Measurements from ENCODE around the gene NEGR1. TPM values are rescaled to one million over a fixed set of nuclear protein-coding genes. Genes with fewer than 3 reads are reported as not detected.

Gene NEGR1
- total RNA-seq, 2 experiments from 2014 or later, result not detected

DNA sequence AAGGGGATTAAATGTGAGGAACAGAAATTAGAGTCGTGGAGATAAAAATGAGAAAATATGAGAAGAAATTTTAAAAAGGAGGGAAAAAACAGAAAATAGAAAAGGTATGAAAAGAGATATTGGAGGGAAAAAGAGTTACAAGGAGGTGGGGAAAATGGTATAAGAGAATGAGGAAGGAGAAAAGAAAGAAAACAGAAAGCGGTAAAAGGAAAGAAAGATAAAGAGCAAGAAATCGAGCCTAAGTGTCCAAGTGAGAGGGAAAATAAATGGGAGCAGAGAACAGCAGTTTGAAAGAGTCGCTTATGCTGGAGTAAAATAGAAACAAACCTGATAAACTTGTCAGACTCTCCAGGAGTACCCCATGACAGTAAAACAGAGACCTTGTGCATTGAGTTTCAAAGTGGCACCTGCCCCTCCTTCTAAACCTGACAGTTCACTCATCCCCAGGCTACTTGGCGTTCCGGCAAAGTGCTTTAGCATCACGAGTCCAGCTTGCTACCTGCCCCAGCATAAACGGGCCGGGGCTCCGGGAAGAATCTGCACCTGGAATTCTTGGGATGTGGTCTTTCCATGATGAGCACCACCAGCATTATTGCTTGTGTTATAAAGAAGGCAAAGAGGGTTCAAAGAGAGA, 585 bp downstream of the NEGR1 start:
- Histone ChIP-seq H3K9me2 (ENCODE audit: insufficient read depth, low read length) (no peaks in the 10 kb centered on the region), H2AFZ (ENCODE audit: low read length) (no peak overlapping the region), H3K9me3 (ENCODE audit: low read length) (no peaks in the 10 kb centered on the region), H3K4me1 (ENCODE audit: insufficient read depth, low read length, poor library complexity, severe bottlenecking) (no peaks in the 10 kb centered on the region), H4K20me1 (ENCODE audit: insufficient read depth, low read length) (no peaks in the 10 kb centered on the region), H3K4me3 (ENCODE audit: low read depth, low read length, poor library complexity, severe bottlenecking) (no peak overlapping the region), H3K27ac (ENCODE audit: low read depth, low read length, poor library complexity, severe bottlenecking) (no peak overlapping the region), H3K4me2 (ENCODE audit: low read length) (no peak overlapping the region), H3K79me2 (ENCODE audit: insufficient read depth, low read depth, low read length) (no peaks in the 10 kb centered on the region), H3K36me3 (ENCODE audit: insufficient read depth, low read length) (no peaks in the 10 kb centered on the region)
- TF ChIP-seq CTCF (conservative IDR thresholded peaks at IDR 0.05; ENCODE audit: low read length), result no peak
- TF ChIP-seq EZH2phosphoT487 (IDR thresholded peaks at IDR 0.05; ENCODE audit: borderline replicate concordance, low read depth, low read length), result no peak
- ChIA-PET POLR2A (no interaction called here), CTCF (ENCODE audit: unreplicated experiment) (no interaction called here)
- DNase-seq (ENCODE audit: low spot score), result no peak
- no TSS peak for BruUV-seq (replicated peaks)
- intact Hi-C loops (cut with micrococcal nuclease; ENCODE audit: unreplicated experiment), result no loop called here

DNA sequence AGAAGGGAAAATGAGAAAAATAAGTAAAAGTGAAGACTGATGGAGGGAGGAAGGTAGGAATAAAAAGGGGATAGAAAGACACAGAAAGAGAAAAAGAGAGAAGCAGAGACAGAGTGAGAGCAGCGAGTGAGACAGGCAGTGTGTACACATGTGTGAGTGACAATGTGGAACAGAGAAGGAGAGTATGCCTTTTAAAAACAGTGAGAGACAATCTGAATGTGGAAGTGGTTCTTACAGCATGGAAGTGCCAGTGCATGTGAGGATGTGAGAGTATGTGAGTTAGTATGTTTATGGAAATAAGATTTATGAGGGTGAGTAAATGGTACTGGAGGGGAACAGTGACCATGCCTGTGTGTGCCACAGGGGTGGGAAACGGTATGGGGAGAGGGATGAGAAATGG, 1.2 kb downstream of the NEGR1 start:
- no peaks in the 10 kb centered on the region for H3K79me2 ChIP-seq (ENCODE audit: insufficient read depth, low read depth, low read length)
- ChIA-PET CTCF (ENCODE audit: unreplicated experiment) (no interaction called here), POLR2A (no interaction called here)
- TF ChIP-seq CTCF (conservative IDR thresholded peaks at IDR 0.05; ENCODE audit: low read length), result no peak
- no peak overlapping the region for H3K27ac ChIP-seq (ENCODE audit: low read depth, low read length, poor library complexity, severe bottlenecking)
- H3K4me2 ChIP-seq (ENCODE audit: low read length), result no peak overlapping the region
- intact Hi-C loops (cut with micrococcal nuclease; ENCODE audit: unreplicated experiment), result no loop called here
- H3K9me2 ChIP-seq (ENCODE audit: insufficient read depth, low read length), result no peaks in the 10 kb centered on the region
- DNase-seq (ENCODE audit: low spot score), result no peak
- BruUV-seq (replicated peaks), result no TSS peak
- no peak overlapping the region for H3K4me3 ChIP-seq (ENCODE audit: low read depth, low read length, poor library complexity, severe bottlenecking)
- H3K36me3 ChIP-seq (ENCODE audit: insufficient read depth, low read length), result no peaks in the 10 kb centered on the region
- H2AFZ ChIP-seq (ENCODE audit: low read length), result no peak overlapping the region
- H3K9me3 ChIP-seq (ENCODE audit: low read length), result no peaks in the 10 kb centered on the region
- H3K4me1 ChIP-seq (ENCODE audit: insufficient read depth, low read length, poor library complexity, severe bottlenecking), result no peaks in the 10 kb centered on the region
- H4K20me1 ChIP-seq (ENCODE audit: insufficient read depth, low read length), result no peaks in the 10 kb centered on the region

DNA sequence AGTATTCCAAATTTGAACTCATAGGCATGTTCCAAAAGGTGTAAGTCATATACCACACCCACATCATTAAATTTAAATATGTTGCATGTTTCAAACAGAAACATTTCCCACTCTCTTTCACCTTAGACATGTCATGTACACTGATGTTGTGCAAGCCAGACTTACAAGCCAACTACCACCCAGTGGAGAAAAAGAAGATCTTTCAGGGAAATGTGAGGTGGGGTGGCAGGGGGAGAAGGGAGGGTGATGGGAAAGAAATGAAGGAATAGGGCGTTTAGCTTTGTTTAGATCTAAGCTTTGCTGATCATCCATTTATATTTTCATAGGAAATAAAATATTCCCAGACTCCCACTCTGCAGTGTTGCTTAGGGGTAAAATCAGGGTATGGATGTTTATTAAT, 1.6 kb downstream of the NEGR1 start:
- Histone ChIP-seq H3K9me3 (ENCODE audit: low read length) (no peaks in the 10 kb centered on the region), H3K36me3 (ENCODE audit: insufficient read depth, low read length) (no peaks in the 10 kb centered on the region), H3K27ac (ENCODE audit: low read depth, low read length, poor library complexity, severe bottlenecking) (no peak overlapping the region), H3K4me2 (ENCODE audit: low read length) (no peak overlapping the region), H3K9me2 (ENCODE audit: insufficient read depth, low read length) (no peaks in the 10 kb centered on the region), H3K79me2 (ENCODE audit: insufficient read depth, low read depth, low read length) (no peaks in the 10 kb centered on the region), H2AFZ (ENCODE audit: low read length) (no peak overlapping the region), H3K4me3 (ENCODE audit: low read depth, low read length, poor library complexity, severe bottlenecking) (no peak overlapping the region), H4K20me1 (ENCODE audit: insufficient read depth, low read length) (no peaks in the 10 kb centered on the region), H3K4me1 (ENCODE audit: insufficient read depth, low read length, poor library complexity, severe bottlenecking) (no peaks in the 10 kb centered on the region)
- CTCF ChIA-PET (ENCODE audit: unreplicated experiment), result no interaction called here
- POLR2A ChIA-PET, result no interaction called here
- TF ChIP-seq EZH2phosphoT487 (IDR thresholded peaks at IDR 0.05; ENCODE audit: borderline replicate concordance, low read depth, low read length), result no peak
- intact Hi-C loops (cut with micrococcal nuclease; ENCODE audit: unreplicated experiment), result no loop called here
- BruUV-seq (replicated peaks), result no TSS peak
- no peak for DNase-seq (ENCODE audit: low spot score)

Measured in OCI-LY7 (cell line).